ENCODE measurements around the gene RSRC1. TPM values are rescaled to one million over a fixed set of nuclear protein-coding genes. Genes with fewer than 3 reads are reported as not detected.
"Not testable (repeated sequence)": the region's sequence is repeated elsewhere in the genome, so short reads cannot be mapped to it uniquely, and the experiment has no call there.

The RSRC1 gene
- polyA plus RNA-seq, 3 donors = 7.2 to 18.8 (median 13.7) TPM

GRCh38 chr3:158520433-158520832, 410.5 kb downstream of the RSRC1 start:
- H3K27ac ChIP-seq (ENCODE audit: low read depth, low read length) = no peak overlapping the region

GRCh38 chr3:158522221-158523136, 412.6 kb downstream of the RSRC1 start:
- WGBS, 3 donors = 84 to 95% (median 92%) methylated on average over 4 of the region's 4 CpGs
- no peak overlapping the region for H3K27ac ChIP-seq (ENCODE audit: low read depth, low read length)

- H3K27ac ChIP-seq (ENCODE audit: low read depth, low read length) = no peak overlapping the region
- WGBS, 3 donors = 93 to 95% (median 94%) methylated on average over 7 of the region's 7 CpGs
Measured at GRCh38 chr3:158528076-158528674, 418.3 kb downstream of the RSRC1 start.

- WGBS, 3 donors = 60 to 87% (median 85%) methylated on average over 5 of the region's 5 CpGs
Measured at GRCh38 chr3:158531334-158531733, 421.4 kb downstream of the RSRC1 start.

GRCh38 chr3:158532099-158532734, 422.3 kb downstream of the RSRC1 start:
- H3K27ac ChIP-seq (ENCODE audit: low read depth, low read length) = no peak overlapping the region

More at GRCh38 chr3:158531334-158531733, 421.4 kb downstream of the RSRC1 start:
- H3K27ac ChIP-seq (ENCODE audit: low read depth, low read length) = no peak overlapping the region

- H3K27ac ChIP-seq (ENCODE audit: low read depth, low read length) = no peak overlapping the region
- 70 to 80% (median 74%) methylated on average over 2 of the region's 2 CpGs for WGBS, 3 donors
Measured at GRCh38 chr3:158535918-158536317, 426.0 kb downstream of the RSRC1 start.

GRCh38 chr3:158539414-158540014, 429.6 kb downstream of the RSRC1 start:
- no peak overlapping the region for H3K27ac ChIP-seq (ENCODE audit: low read depth, low read length)

GRCh38 chr3:158540066-158540465, 430.2 kb downstream of the RSRC1 start:
- 91 to 97% (median 95%) methylated on average over 1 of the region's 1 CpG for WGBS, 3 donors
- H3K27ac ChIP-seq (ENCODE audit: low read depth, low read length) = no peak overlapping the region

More at GRCh38 chr3:158539414-158540014, 429.6 kb downstream of the RSRC1 start:
- WGBS, 3 donors = 75 to 79% (median 77%) methylated on average over 3 of the region's 3 CpGs

- no peak overlapping the region for H3K27ac ChIP-seq (ENCODE audit: low read depth, low read length)
- whole genome bisulfite sequencing, 3 donors = 76 to 78% (median 77%) methylated on average over 4 of the region's 4 CpGs
Measured at GRCh38 chr3:158548691-158549090, 438.8 kb downstream of the RSRC1 start.

GRCh38 chr3:158549938-158550337, 440.0 kb downstream of the RSRC1 start:
- WGBS, 3 donors = 95 to 97% (median 96%) methylated on average over 9 of the region's 9 CpGs

GRCh38 chr3:158552124-158552523, 442.2 kb downstream of the RSRC1 start:
- 80 to 90% (median 90%) methylated on average over 2 of the region's 2 CpGs for WGBS, 3 donors
- H3K27ac ChIP-seq (ENCODE audit: low read depth, low read length) = no peak overlapping the region

More at GRCh38 chr3:158549938-158550337, 440.0 kb downstream of the RSRC1 start:
- not testable (repeated sequence) for H3K27ac ChIP-seq (ENCODE audit: low read depth, low read length)

- H3K27ac ChIP-seq (ENCODE audit: low read depth, low read length) = no peak overlapping the region
- 74 to 83% (median 83%) methylated on average over 4 of the region's 4 CpGs for WGBS, 3 donors
Measured at GRCh38 chr3:158559504-158559903, 449.6 kb downstream of the RSRC1 start.

- 93 to 97% (median 96%) methylated on average over 1 of the region's 1 CpG for WGBS, 3 donors
- no peak overlapping the region for H3K27ac ChIP-seq (ENCODE audit: low read depth, low read length)
Measured at GRCh38 chr3:158560979-158561378, 451.1 kb downstream of the RSRC1 start.

- 71 to 88% (median 77%) methylated on average over 5 of the region's 5 CpGs for WGBS, 3 donors
- H3K27ac ChIP-seq (ENCODE audit: low read depth, low read length) = no peak overlapping the region
Measured at GRCh38 chr3:158562674-158563073, 452.8 kb downstream of the RSRC1 start.

GRCh38 chr3:158563076-158563475, 453.2 kb downstream of the RSRC1 start:
- H3K27ac ChIP-seq (ENCODE audit: low read depth, low read length) = no peak overlapping the region

GRCh38 chr3:158565076-158565475, 455.2 kb downstream of the RSRC1 start:
- H3K27ac ChIP-seq (ENCODE audit: low read depth, low read length) = no peak overlapping the region
- WGBS, 3 donors = 92 to 95% (median 95%) methylated on average over 6 of the region's 6 CpGs

- H3K27ac ChIP-seq (ENCODE audit: low read depth, low read length) = no peak overlapping the region
- 76 to 91% (median 85%) methylated on average over 3 of the region's 3 CpGs for WGBS, 3 donors
Measured at GRCh38 chr3:158568784-158569183, 458.9 kb downstream of the RSRC1 start.

GRCh38 chr3:158569794-158570193, 459.9 kb downstream of the RSRC1 start:
- 42 to 49% (median 43%) methylated on average over 3 of the region's 3 CpGs for whole genome bisulfite sequencing, 3 donors

More at GRCh38 chr3:158569794-158570193, 459.9 kb downstream of the RSRC1 start:
- no peak overlapping the region for H3K27ac ChIP-seq (ENCODE audit: low read depth, low read length)
